SH-SY5Y (cell line): ENCODE data around the gene TPM4.

Source experiments
- GATA2 ChIP-seq: IDR thresholded peaks from 2 replicates; pipeline ENCODE4 v1.6.1; 2011; ENCODE audit warnings: mild to moderate bottlenecking, low read depth, low read length
- GATA3 ChIP-seq: IDR thresholded peaks from 2 replicates; pipeline ENCODE4 v1.6.1; 2011; ENCODE audit warnings: low read depth, mild to moderate bottlenecking, low read length, moderate library complexity

- TF ChIP-seq GATA2: no peak
- no peak for TF ChIP-seq GATA3
Observed at GRCh38 chr19:16026756-16027155, 49.5 kb upstream of the TPM4 start.
